GM19467 (cell line): ENCODE data around the gene FRYL.
"Not testable (repeated sequence)": the region's sequence is repeated elsewhere in the genome, so short reads cannot be mapped to it uniquely, and the experiment has no call there.

ENCODE experiments used
- ATAC-seq: cut with Tn5 transposase; IDR thresholded peaks from one replicate; pipeline ENCODE4 v1.9.1; 2021; ENCODE audit warnings: mild to moderate bottlenecking, moderate library complexity; ENCODE audit not compliant: unreplicated experiment

The FRYL gene

GRCh38 chr4:48704091-48704802 lies 75.8 kb downstream of the FRYL start:
- ATAC-seq = no peak

- no peak for ATAC-seq
Observed at GRCh38 chr4:48699475-48699874, 80.6 kb downstream of the FRYL start.

- no peak for ATAC-seq
Observed at GRCh38 chr4:48698029-48698971, 81.8 kb downstream of the FRYL start.

GRCh38 chr4:48697516-48697915 lies 82.6 kb downstream of the FRYL start:
- not testable (repeated sequence) for ATAC-seq

GRCh38 chr4:48694824-48695223 lies 85.3 kb downstream of the FRYL start:
- ATAC-seq = no peak

GRCh38 chr4:48693856-48694574 lies 86.1 kb downstream of the FRYL start:
- no peak for ATAC-seq

- ATAC-seq = no peak
Observed at GRCh38 chr4:48692897-48693296, 87.2 kb downstream of the FRYL start.

GRCh38 chr4:48692044-48692443 lies 88.0 kb downstream of the FRYL start:
- ATAC-seq = no peak

- no peak for ATAC-seq
Observed at GRCh38 chr4:48688953-48689352, 91.1 kb downstream of the FRYL start.

GRCh38 chr4:48687313-48688051 lies 92.6 kb downstream of the FRYL start:
- ATAC-seq = no peak

GRCh38 chr4:48686369-48686768 lies 93.7 kb downstream of the FRYL start:
- ATAC-seq = no peak

- ATAC-seq = peak; percentile 74
Observed at GRCh38 chr4:48683784-48684666, 96.1 kb downstream of the FRYL start.

GRCh38 chr4:48682870-48683269 lies 97.2 kb downstream of the FRYL start:
- ATAC-seq = not testable (repeated sequence)

- ATAC-seq = peak; percentile 61
Observed at GRCh38 chr4:48681856-48682255, 98.2 kb downstream of the FRYL start.

- no peak for ATAC-seq
Observed at GRCh38 chr4:48680848-48681568, 99.1 kb downstream of the FRYL start.

- no peak for ATAC-seq
Observed at GRCh38 chr4:48673537-48673936, 106.5 kb downstream of the FRYL start.

- no peak for ATAC-seq
Observed at GRCh38 chr4:48670587-48670986, 109.5 kb downstream of the FRYL start.

- ATAC-seq = no peak
Observed at GRCh38 chr4:48669086-48669485, 111.0 kb downstream of the FRYL start.
